GM13977 (cell line): ENCODE results near the gene HDGFL3.

Experiments used
- DNase-seq: peaks from one replicate; pipeline ENCODE4 v3.0.0; 2012; ENCODE audit warnings: low spot score
- in situ Hi-C: fragments of 300-500 bp; cut with MboI; formaldehyde crosslinking; loops from one replicate; pipeline ENCODE4 v1.12.0; 2022; ENCODE audit warnings: low sequenced_read_pairs, low pct_unique_long_range_greater_than_20kb, mixed read lengths, inconsistent platforms; ENCODE audit not compliant: unreplicated experiment
- TF ChIP-seq, protein P1 (sequence below): IDR thresholded peaks from 2 replicates; pipeline ENCODE4 v1.5.1; 2012; ENCODE audit warnings: mild to moderate bottlenecking, control low read depth; ENCODE audit not compliant: insufficient read depth; ENCODE audit errors: extremely low read depth, missing control alignments

The HDGFL3 gene

DNA sequence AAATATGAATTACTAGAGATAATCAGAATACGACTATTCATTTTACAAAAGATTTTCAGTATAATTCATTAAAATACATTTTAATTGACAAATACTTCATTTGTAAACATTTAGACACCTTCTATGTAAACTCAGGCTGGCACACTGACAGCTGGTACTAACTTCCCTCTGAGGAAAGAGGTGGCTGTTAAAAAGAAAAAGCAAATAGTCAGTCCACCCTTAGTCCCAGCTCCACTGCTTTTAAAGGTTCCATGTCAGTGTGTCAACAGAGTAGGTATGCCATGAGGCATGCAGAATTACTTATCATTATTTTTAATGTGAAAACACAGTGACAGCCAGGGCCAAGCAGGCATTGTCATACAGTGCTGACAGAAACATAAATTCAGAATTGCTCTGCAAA lies 84.1 kb downstream of the HDGFL3 start:
- in situ Hi-C loops = no loop called here
- no peak for DNase-seq
- TF ChIP-seq, protein P1, sequence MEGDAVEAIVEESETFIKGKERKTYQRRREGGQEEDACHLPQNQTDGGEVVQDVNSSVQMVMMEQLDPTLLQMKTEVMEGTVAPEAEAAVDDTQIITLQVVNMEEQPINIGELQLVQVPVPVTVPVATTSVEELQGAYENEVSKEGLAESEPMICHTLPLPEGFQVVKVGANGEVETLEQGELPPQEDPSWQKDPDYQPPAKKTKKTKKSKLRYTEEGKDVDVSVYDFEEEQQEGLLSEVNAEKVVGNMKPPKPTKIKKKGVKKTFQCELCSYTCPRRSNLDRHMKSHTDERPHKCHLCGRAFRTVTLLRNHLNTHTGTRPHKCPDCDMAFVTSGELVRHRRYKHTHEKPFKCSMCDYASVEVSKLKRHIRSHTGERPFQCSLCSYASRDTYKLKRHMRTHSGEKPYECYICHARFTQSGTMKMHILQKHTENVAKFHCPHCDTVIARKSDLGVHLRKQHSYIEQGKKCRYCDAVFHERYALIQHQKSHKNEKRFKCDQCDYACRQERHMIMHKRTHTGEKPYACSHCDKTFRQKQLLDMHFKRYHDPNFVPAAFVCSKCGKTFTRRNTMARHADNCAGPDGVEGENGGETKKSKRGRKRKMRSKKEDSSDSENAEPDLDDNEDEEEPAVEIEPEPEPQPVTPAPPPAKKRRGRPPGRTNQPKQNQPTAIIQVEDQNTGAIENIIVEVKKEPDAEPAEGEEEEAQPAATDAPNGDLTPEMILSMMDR = no peak

DNA sequence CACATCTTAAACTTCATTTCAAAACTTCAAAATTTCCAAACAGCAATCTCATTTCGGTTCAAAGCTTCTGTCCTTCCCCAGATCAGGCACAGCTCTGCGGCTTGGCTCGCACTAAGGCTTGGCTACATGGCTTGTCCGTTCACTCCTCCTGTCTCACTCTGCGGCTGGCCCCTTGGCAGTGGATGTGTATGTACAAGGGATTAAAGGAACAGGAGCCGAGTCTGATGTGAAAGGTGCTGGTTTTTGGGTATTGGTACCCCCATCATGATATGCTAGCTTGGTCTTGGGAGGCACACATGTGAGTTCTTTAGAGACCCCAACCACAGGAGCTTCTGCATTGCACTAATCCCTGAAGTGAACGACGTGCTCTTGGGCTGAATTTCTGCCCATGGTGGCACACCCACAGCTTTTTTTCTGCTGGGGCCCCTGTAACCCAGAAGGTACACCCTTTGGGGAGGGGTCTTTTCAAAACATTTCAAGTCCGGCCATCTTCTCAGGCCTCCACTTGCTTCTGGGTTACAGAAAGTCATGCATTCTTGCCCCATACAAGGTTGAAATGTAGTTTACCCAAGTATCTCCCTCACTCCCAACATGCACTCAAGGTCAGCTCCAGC lies 87.5 kb downstream of the HDGFL3 start:
- in situ Hi-C loops = no loop called here
- no peak for DNase-seq
- TF ChIP-seq, protein P1 = no peak

DNA sequence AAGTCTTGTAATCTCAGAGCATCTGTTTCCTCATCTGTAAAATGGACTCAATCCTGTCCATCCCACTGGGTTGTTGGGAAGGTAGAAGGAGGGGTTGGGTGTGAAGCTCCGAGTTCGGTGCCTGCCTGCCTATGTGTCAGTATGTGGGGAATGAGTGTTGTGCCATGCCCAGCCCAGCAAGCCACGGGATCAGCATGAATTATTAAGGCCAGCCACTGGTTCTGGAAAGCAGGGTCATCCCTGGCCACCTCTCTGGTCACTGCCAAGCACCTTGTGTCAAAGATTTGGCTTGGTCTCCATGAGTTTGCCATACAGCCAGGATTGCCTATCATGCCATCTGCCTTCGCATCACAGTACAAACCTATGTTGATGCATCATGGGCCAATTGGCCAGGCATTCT lies 88.7 kb downstream of the HDGFL3 start:
- in situ Hi-C loops = no loop called here
- no peak for DNase-seq
- TF ChIP-seq, protein P1 = no peak

DNA sequence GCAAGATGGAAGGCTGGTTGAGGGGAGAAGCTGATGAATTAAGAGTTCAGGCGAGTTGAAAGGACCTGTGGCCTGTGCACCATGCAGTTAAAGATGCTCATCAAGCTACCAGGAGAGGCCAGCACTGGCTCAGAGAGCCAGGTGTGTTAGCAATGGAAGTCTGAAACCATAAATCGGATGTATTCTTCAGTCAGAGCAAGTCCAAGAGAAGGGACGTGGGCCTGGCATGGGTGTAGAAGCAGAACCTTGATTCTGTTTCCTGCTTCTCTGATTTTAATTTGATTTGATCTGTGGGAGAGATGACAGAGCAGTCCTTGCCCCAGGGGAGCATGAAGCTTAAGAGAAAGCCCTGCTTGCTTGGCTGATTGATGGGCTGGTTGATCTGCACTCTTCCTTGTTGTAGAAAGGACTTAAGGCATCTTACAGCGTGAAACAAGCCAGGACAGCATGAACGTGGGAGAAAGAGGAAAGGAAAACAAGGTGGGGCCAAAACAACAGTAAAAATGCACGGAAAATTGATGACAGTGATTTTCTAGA lies 89.3 kb downstream of the HDGFL3 start:
- in situ Hi-C loops = no loop called here
- no peak for DNase-seq
- TF ChIP-seq, protein P1 = no peak

DNA sequence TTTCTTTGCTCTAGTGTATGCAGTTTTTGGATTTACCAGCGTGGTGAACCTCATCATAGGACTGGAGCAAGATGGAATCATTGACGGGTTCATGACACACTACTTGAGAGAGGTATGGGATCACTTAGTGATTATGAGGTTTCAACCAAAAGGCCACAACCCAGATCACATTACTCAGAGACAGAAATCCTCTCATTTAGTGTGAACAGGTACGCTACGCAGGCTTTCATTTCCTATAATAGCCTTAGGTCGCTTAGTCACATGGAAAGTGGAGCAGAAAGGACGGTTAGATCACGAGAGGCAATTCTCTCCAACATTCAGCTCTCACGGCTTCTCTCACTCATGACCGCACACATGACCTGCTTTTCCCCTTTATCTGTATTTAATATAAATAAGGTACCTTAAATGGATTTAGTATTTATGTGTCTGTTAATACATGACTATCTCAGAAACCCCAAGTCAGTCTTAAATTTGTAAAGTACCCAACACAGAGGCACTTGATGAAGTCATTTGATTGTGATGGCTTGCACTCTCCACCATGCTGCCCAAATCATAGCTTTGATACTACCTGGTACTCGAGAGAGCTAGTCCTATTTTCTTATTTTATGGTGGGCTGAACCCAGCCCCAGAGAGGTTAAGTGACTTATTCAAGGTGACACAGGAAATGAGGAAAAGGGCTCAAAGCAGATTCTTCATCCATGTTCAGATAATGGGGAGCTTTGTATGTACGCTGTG lies 91.6 kb downstream of the HDGFL3 start:
- in situ Hi-C loops = no loop called here
- peak; percentile 54 for DNase-seq
- TF ChIP-seq, protein P1 = no peak

DNA sequence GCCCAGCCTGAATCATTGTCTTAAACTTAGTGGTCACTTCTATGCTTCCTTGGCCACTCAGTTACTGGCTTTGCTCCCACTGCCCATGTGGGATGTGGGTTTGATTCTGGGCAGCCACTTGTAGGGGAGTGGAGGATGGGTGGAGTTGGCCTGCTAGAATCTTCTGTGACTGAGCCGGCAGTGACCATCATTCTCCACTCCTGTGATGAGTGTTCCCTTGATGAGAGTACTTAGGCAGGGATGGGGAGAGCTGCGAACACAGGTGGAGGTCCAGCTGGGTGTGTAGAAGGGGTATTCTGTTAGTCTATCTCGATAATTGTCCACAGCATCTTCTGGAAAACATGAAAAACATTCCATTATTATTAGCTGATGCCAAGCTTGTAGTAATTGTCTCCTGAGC lies 92.2 kb downstream of the HDGFL3 start:
- in situ Hi-C loops = no loop called here
- TF ChIP-seq, protein P1 = no peak
- no peak for DNase-seq
